DMS79 (cell line): ENCODE measurements around the gene DOCK2.
"Not testable (repeated sequence)": the region's sequence is repeated elsewhere in the genome, so short reads cannot be mapped to it uniquely, and the experiment has no call there.

Source experiments
- DNase-seq: peaks from one replicate; lab custom pipeline; 2025; lab: John Stamatoyannopoulos, UW

The DOCK2 gene

DNA sequence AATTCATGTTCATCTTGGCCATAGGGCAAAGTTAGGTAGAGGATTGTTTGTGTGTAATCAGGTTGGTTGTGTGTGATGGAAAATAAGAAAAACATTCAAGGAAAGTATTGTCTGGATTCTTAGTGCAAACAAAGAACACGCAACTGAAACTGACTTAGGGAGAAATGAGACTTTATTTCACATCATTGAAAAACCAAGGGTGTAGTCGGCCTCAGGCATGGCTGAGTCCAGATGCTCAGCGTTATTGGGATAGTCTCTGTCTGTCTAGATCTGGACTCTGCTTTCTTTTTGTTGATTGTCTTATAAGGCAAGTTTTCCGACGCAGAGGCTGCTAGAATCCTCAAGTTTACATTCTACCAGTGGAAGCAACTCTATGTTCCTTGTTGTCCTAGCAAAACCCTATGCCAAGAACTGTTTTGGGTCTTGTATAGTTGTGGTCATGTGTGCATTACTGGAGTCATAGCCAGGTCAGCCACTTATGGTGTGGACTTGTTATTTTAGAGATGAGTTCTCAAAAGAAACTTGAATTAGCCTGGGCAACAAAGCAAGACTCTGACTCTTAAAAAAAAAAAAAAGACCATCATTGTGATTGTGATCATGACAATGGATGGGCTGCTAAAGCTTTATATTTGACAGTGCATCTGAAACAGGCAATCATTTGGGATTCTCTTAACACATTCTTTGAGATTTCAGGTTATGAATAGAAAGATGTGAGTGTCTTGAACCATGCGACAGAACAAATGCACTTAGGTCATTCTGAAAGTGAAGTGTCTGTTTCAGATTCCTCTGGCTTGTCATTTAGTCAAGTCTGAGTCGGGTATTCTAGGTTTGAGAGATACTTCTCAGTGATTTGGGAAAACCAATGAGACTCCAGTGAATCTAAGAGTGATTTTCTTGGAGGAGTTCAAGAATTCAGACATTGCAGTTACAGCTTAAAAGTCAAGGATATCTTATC lies 82.6 kb downstream of the DOCK2 start:
- no peak for DNase-seq

DNA sequence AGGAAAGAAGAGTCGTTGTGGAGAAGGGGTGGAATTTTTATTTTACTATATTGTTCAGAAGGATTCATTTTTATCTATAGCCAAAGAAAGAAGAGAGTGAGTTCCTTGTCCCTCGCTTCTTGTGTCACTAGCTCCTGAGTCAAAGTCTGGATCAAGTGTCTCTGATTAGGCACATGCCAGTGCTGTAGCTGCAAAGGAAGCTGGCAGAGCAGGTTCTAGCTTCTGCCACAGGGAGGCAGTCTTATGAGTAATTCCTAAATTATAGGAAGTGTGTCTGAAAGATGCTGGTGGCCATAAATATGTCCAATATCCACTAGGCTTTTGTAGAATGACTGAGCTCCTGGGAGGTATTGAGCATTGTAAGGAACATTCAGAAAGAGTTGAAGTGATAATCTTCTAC lies 84.7 kb downstream of the DOCK2 start:
- DNase-seq = no peak

DNA sequence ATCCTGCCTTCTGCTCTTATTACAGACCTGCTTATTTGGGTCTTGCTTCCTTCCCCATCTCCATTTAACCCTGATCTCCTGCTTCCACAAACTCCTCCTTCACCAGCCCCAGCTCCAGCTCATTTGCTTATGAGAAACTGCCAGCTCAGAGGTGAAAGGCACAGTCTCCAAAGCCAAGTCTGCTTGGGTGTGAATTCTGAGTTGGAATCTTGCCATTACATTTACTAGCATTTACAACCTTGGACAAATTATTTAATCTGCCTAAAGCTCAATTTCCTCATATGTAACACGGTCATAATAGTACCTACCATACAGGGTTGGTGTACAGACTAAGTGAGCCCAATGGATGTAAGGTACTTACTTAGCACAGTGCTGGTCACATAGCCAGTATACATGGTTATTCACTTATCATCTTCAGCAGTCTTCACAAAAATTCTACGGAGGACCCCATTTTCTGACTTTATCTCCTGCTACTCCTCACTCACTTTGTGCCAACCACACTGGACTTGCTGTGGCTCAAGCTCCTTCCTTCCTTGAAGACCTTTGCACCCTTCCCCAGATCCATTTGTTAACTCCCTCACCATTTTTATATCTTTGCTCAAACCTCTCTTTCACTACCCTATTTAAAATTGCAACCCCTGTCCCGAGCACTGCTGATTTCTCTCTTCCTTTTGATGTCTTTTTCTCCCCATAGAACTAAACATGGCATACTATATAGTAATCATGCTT lies 86.2 kb downstream of the DOCK2 start:
- DNase-seq = no peak

DNA sequence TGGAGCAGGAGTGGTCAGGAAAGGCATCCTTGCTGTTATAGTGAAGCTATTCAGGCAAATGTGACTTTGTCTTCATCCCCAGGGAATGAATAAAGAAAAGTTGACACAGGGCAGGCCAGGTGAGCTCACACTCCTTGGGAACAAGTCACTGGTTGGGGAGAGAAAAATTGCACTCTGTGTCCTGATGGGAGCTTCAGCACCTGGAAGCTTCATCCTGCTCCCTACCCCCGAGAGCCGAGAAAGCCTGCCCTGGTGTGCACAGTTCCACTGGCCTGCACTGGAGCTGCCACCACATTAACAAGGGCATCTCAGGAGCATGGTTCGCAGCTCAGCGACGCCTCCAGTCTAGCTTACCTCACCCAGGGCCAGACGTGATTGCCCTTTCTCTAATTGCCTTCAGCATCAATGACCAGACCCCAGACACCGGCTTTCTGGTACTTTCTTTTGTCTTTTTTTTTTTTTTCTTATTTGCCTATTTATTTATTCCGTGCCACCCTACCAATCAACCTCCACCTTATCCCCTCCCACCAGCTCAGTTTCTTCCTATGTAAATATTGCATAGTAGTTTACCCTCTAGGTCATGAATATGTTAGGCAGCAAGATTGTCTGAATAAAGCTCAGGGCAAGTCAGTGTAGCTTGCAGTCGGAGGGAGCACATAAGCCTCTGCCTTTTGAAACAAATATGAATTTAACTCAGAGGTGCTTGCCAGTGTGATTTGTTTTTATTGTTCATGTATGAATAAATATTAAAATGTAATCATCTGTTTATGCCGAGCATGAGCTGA lies 87.4 kb downstream of the DOCK2 start:
- no peak for DNase-seq

DNA sequence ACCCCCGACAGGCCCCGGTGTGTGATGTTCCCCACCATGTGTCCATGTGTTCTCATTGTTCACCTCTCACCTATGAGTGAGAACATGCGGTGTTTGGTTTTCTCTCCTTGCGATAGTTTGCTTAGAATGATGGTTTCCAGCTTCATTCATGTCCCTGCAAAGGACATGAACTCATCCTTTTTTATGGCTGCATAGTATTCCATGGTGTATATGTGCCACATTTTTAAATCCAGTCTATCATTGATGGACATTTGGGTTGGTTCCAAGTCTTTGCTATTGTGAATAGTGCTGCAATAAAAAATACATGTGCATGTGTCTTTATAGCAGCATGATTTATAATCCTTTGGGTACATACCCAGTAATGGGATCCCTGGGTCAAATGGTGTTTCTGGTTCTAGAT lies 88.6 kb downstream of the DOCK2 start:
- DNase-seq = not testable (repeated sequence)

DNA sequence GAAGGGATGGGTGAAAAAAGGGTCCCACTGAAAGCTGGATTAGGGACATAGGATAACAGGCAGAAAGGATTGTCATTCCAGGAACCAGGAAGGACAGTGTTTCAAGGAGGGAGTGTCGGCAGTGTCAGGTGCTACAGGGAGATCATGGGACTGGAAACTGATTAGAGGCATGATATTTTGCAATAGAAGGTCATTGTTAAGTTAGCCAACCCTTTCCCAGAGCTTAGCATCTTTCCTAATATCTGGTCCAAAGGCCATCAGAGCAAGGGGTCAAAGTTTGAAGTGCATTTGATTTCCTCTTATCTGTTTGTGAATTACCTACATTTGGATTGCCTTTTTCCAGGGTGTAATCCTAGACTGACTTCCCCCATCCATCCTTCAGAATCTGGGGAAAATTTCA lies 91.3 kb downstream of the DOCK2 start:
- no peak for DNase-seq

DNA sequence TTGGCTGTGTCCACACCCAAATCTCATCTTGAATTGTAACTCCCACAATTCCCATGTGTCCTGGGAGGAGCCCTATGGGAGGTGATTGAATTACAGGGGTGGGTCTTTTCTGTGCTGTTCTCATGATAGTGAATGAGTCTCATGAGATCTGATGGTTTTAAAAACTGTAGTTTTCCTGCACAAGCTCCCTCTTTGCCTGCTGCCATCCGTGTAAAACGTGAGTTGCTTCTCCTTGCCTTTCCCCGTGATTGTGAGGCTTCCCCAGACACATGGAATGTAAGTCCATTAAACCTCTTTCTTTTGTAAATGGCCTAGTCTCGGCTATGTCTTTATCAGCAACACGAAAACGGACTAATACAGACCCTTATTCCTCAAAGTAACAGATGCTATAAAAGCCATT lies 94.1 kb downstream of the DOCK2 start:
- no peak for DNase-seq

DNA sequence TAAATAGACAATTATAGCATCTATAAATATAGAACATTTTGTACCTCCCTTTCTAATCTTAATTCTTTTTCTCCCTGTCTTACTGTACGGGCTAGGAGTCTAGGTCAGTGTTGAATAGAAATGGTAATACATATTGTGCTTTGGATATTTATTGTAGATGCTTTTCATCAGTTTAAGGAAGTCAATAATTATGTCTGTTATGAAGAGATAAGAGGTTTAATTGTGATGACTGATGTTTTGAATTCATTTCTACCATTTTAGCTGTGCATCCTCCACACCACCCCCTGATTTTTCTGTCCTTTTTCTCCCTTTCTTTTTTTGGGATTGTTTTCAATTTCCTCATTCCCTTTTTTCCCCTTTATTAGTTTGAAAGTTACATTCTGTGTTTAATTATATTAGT lies 95.8 kb downstream of the DOCK2 start:
- DNase-seq = no peak

DNA sequence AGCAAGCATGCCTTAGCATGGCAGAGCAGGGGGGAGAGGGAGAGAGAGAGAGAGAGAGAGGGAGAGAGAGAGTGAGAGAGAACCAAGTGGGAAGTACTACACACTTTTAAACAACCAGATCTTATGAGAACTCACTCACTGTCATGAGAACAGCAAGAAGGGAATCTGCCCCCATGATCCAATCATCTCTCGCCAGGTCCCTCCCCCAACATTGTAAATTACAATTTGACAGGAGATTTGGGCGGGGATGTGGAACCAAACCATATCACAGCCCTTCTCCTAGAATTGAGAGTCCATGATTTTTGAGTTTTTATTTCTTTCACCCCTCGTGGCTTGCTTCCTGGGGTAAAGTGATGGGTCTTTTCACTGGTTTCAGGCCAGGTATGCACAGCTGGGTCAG lies 98.8 kb downstream of the DOCK2 start:
- no peak for DNase-seq

DNA sequence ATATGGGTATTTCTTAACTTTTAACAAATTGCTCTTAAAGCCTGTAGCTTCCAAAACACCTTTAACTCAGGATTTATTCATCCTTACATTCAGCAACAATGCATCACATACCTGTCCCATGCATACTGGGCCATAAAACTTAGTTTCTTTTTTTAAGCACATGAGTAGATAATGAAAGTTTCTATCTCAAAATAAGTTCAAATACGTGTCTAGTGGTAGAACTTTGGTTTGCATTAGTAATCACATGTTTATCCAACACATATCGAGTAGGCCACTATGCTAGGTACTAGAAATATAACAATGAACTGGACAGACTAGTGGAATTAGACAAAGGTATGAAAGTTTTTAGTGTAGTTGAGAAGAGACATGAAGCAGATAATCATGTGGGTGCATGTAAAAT lies 99.6 kb downstream of the DOCK2 start:
- DNase-seq = no peak

DNA sequence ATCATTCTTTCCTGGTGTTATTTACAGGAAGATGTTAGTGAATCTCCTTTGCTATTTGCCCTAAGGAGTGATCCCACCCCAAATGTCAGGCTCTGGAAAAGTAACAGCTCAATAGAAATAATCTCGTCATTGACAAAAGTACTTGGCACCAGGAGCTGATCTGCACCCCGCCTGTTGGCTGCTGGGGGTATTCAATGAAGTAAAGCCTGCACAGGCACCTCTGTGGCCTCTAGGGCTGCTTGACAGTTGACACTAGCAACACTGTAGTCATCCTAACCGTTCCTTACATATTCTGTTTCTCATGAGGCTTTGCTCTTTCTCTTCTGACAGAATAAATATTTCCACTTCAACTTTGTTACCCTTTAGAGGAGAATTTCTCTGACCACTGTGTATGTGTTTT lies 103.4 kb downstream of the DOCK2 start:
- no peak for DNase-seq

DNA sequence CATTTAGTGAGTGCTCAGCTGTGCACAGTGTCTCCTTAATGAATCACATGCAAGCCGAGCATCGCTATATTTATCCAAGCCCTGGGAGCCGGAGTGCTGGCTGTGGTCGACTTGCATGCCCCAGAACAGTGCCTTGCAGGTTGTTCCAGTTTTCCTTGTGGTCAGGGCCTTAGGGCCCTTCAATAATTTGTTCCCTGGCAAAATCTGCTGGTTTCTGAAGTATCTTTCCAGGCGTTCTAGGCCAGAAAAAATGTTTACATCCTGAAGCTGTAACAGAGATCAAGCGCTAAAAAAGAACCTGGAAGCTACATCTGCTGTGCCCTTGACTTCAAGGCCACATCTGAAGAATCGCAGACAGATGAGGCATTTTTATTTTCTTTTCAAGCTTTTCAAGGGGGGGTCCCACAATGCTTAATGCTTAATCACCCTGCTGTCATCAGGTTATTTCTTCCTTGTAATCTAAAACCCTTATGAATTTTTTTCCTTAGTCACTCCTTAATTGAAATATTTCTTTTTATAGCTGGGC lies 105.8 kb downstream of the DOCK2 start:
- no peak for DNase-seq

DNA sequence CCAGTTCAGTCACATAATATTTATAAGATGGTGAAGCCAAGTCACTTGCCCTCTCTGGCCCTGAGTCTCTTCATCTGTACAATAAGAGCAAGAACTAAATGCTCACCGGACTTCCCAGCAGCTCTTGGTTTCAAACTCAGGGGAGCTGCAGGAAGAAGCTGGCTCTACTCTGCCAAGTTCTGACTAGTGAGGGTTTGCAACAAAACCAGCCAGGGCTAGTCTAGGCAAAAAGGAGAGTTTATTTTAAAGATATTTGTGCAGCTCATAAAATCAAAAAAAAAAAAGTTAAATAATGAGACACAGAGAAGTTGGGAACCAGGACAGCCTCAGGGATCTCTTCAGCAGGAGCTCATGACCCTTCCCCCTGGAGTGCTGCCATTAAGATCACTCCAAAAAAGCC lies 107.3 kb downstream of the DOCK2 start:
- no peak for DNase-seq

DNA sequence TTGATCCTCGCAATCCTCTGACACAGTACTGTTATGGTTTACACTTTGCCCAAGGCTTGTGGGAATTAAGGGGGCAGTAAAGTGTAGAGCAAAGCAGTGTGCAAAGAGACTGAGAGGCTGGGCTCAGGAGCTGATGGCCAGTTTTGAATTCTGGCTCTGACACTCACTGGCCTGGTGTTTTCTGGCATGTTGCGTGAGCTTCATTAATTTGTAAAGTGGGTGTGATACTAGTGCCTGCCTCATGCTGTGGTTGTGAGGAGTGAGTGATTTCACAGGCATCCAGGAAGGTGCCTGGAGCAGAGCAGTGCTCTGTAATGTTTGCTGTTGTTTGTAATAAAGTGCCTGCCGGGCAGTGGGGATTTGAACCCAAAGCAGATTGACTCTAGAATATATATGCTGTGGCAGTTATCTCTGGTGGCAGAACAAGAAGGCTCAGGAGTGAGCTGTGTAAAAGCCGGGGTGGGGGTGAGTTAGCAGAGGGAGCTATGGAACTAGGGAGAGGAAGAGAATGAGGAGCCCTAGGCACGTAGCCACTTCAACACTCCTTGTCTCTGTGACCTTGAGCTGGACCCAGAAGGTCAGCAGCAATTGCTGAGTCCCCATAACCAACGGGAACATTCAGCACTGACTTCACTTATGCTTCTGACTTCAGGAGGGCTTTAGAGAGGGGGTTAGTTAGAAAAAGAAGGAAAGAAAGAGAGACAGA lies 108.5 kb downstream of the DOCK2 start:
- DNase-seq = no peak

DNA sequence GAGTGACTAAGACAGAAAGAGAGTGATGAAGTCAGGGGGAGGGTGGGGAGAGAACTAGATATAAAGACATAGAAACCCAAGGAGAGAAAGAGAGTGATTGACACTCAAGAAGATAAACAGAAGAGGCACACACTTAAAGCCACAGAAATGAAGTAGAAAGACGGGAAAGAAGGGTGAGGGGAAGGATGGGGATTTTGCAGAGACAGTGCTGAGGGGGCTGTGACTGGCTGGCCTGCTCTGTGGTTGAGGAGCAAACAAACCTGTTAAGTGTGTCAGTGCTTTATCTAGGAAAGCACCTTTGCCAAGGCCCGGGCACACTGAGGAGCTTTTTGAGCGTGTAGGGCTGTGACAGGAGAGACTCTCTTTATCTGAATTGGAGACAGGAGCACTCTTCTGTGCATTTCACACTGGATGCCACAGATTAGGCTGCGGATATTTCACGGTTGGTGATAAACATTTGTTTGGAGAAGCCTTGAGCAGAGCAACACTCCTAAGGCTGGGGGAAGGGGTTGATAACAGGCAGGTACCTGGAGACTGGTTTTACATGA lies 109.1 kb downstream of the DOCK2 start:
- DNase-seq = no peak

DNA sequence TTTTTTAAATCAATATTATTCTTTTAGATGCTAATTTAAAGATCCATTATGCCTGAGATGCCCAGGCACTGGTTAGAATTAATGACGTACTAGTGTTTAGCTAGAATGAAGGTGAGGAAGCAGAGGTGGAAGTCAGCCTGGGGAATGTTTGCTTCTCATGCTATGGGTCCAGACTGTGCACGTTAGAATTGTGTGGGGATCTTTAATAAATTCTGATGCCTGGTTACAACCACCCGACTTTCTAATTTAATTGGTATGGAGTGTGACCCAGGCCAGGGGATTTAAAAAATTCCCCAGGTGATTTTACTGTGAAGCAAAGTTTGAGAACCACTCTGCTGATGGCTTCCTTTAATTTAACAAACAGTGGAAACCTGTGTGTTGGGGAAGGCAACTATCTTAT lies 111.1 kb downstream of the DOCK2 start:
- no peak for DNase-seq

DNA sequence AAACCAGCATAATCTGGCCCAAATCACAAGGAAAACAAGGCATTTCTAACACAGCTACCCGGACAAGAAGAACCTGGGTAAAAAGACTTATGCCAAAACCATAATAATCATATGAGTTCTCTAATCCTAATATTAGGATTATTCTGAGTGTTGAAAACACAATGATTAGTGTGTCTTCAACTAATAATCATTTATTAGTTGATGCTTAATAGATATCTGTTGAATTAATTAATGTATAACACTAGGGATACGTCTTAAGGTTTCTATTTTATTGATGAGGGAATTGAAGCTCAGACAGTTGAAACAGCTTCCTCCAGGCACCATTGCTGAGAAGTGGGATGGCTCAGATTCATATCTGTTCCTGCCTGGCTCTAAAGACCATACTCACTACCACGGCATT lies 112.2 kb downstream of the DOCK2 start:
- no peak for DNase-seq

DNA sequence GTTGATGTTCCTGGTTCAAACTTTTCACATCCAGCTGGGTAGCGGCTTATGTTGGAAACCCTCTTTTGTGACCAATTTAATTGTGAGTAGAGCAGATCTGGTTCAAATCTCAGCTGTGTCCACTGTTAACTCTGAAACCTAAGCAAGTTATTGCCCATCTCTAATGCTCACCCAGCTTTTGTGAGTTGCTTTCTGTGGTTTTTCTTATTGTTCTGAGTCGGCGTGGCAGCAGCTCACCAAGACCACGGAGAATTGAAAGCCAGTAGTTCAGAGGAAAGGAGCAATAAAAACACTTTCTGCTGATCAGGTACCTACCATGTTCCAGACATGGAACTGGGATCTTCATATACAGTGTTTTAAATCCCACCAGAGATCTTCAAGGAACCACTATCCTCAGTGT lies 114.4 kb downstream of the DOCK2 start:
- no peak for DNase-seq

DNA sequence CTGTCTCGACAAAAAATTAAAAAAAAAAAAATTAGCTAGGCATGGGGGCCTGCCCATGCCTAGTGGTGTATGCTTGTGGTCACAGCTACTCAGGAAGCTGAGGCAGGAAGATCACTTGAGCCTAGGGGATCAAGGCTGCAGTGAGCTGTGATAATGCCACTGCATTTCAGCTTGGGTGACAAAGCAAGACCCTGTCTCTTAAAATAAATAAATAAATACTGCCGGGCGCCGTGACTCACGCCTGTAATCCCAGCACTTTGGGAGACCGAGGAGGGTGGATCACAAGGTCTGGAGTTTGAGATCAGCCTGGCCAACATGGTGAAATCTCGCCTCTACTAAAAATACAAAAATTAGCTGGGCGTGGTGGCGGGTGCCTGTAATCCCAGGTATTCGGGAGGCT lies 115.5 kb downstream of the DOCK2 start:
- DNase-seq = not testable (repeated sequence)

DNA sequence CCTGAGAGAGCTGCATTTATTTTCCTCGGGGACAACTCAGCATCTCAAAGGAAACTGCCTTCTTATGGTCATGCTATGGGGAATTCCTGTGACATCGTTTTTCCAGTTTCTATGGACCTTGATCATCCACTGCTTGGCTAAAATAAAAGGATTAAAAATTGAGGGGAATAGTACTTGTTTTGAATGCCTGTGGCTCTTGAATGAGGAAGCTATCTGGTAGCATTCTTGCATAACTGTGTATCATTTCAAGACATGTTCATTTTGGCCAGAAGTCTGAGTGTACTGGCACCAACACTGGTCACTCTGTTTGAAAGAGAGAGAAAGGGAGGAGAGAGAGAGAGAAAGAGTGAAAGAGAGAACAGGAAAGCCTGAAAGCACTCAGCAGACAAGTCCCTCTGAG lies 116.7 kb downstream of the DOCK2 start:
- no peak for DNase-seq

DNA sequence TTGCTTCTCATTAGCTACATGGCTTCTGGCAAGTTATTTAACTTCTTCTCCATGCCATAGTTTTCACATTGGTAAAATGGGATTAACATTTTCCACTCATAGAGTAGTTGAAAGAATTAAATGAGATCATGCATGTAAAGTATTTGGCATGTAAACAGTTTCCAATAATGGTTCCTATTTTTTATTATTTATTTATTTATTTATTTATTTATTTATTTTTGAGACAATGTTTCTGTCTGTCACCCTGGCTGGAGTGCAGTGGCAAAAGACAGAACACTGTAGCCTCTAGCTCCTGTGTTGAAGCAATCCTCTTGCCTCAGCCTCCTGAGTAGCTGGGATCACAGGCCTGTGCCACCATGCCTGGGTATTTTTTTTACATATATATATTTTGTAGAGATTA lies 117.7 kb downstream of the DOCK2 start:
- no peak for DNase-seq
